Mesenchymal stem cell (in vitro differentiated cells and primary cell): ENCODE data around the gene ISOC2.

ENCODE experiments used
- DNase-seq: peaks from one replicate; pipeline ENCODE4 v3.0.0-alpha.2; 2013
- H2AFZ ChIP-seq: one replicate; pipeline ENCODE4 v1.6.1; 2013; ENCODE audit warnings: low read depth, mild to moderate bottlenecking, control low read depth, inconsistent platforms, low read length, moderate library complexity
- H2AK5ac ChIP-seq: 2 replicates; pipeline ENCODE4 v1.6.1; 2013; ENCODE audit warnings: low read length, moderate library complexity, mild to moderate bottlenecking, inconsistent platforms; ENCODE audit not compliant: severe bottlenecking
- H2BK120ac ChIP-seq: one replicate; pipeline ENCODE4 v1.6.1; 2013; ENCODE audit warnings: low read depth, mild to moderate bottlenecking, inconsistent platforms, low read length, moderate library complexity
- H2BK12ac ChIP-seq, 2 experiments: one replicate each; pipeline ENCODE4 v1.6.1; 2013; ENCODE audit warnings: inconsistent platforms in 2 of 2, low read length in 2 of 2, mild to moderate bottlenecking in 2 of 2, moderate library complexity in 2 of 2, control low read depth in 1 of 2
- H2BK15ac ChIP-seq: one replicate; pipeline ENCODE4 v1.6.1; 2013; ENCODE audit warnings: mild to moderate bottlenecking, low read depth, inconsistent platforms; ENCODE audit not compliant: poor library complexity, severe bottlenecking
- H2BK5ac ChIP-seq: 2 replicates; pipeline ENCODE4 v1.6.1; 2013; ENCODE audit warnings: low read depth, mild to moderate bottlenecking, low read length, control low read depth, inconsistent platforms; ENCODE audit not compliant: poor library complexity, severe bottlenecking
- H3K14ac ChIP-seq, 2 experiments: one replicate each; pipeline ENCODE4 v1.6.1; 2013; ENCODE audit warnings: inconsistent platforms in 2 of 2, low read length in 2 of 2, control low read depth in 1 of 2, mild to moderate bottlenecking in 1 of 2, moderate library complexity in 1 of 2
- H3K18ac ChIP-seq, 2 experiments: one replicate each; pipeline ENCODE4 v1.6.1; 2013; ENCODE audit warnings: inconsistent platforms in 2 of 2, low read length in 2 of 2, control low read depth in 1 of 2, low read depth in 1 of 2, mild to moderate bottlenecking in 1 of 2
- H3K23ac ChIP-seq, 2 experiments: one replicate each; pipeline ENCODE4 v1.6.1; 2013; ENCODE audit warnings: inconsistent platforms in 2 of 2, low read length in 2 of 2, mild to moderate bottlenecking in 2 of 2, moderate library complexity in 2 of 2, control low read depth in 1 of 2
- H3K27ac ChIP-seq: 2 replicates; pipeline ENCODE4 v1.5.1; 2013; ENCODE audit warnings: mild to moderate bottlenecking, moderate library complexity, low read length, control low read depth, inconsistent platforms; ENCODE audit not compliant: poor library complexity, severe bottlenecking
- H3K27me3 ChIP-seq, 2 experiments: 2 replicates each; pipeline versions ENCODE4 v1.6.1 to v1.7.0; 2013; ENCODE audit warnings: low read length in 2 of 2, mild to moderate bottlenecking in 2 of 2, moderate library complexity in 2 of 2, control low read depth in 1 of 2, inconsistent platforms in 1 of 2; ENCODE audit not compliant: control insufficient read depth in 1 of 2, insufficient read depth in 1 of 2
- H3K36me3 ChIP-seq, 2 experiments: 2 replicates each; pipeline versions ENCODE4 v1.6.1 to v1.7.0; 2013; ENCODE audit warnings: low read length in 2 of 2, control low read depth in 1 of 2, inconsistent platforms in 1 of 2, low read depth in 1 of 2, mild to moderate bottlenecking in 1 of 2; ENCODE audit not compliant: insufficient read depth in 2 of 2, control insufficient read depth in 1 of 2
- H3K4ac ChIP-seq, 2 experiments: one replicate each; pipeline ENCODE4 v1.6.1; 2013; ENCODE audit warnings: inconsistent platforms in 2 of 2, low read length in 2 of 2, mild to moderate bottlenecking in 2 of 2, moderate library complexity in 2 of 2, control low read depth in 1 of 2, low read depth in 1 of 2
- H3K4me1 ChIP-seq: 2 replicates; pipeline ENCODE4 v1.6.1; 2013; ENCODE audit warnings: low read depth, low read length, control low read depth; ENCODE audit not compliant: control insufficient read depth, insufficient read depth
- H3K4me2 ChIP-seq: 2 replicates; pipeline ENCODE4 v1.6.1; 2013; ENCODE audit warnings: low read length, mild to moderate bottlenecking, inconsistent platforms; ENCODE audit not compliant: poor library complexity, severe bottlenecking
- H3K4me3 ChIP-seq, 2 experiments: 2 replicates each; pipeline versions ENCODE4 v1.5.1 to v1.7.0; 2013; ENCODE audit warnings: low read length in 2 of 2, mild to moderate bottlenecking in 2 of 2, control low read depth in 1 of 2, low read depth in 1 of 2; ENCODE audit not compliant: insufficient read depth in 1 of 2
- H3K79me1 ChIP-seq: replicated peaks from 2 replicates; pipeline ENCODE4 v1.6.1; 2013; ENCODE audit warnings: mild to moderate bottlenecking, control low read depth, low read length, inconsistent platforms; ENCODE audit not compliant: poor library complexity, severe bottlenecking
- H3K9ac ChIP-seq: 2 replicates; pipeline ENCODE4 v1.7.0; 2013; ENCODE audit warnings: mild to moderate bottlenecking, low read length, moderate library complexity
- H3K9me3 ChIP-seq: 2 replicates; pipeline ENCODE4 v1.7.0; 2013; ENCODE audit warnings: mild to moderate bottlenecking, low read length; ENCODE audit not compliant: control insufficient read depth
- H4K8ac ChIP-seq: one replicate; pipeline ENCODE4 v1.6.1; 2013; ENCODE audit warnings: inconsistent platforms, mild to moderate bottlenecking, low read length, moderate library complexity
- H4K91ac ChIP-seq: one replicate; pipeline ENCODE4 v1.6.1; 2013; ENCODE audit warnings: mild to moderate bottlenecking, low read length, inconsistent platforms
- whole genome bisulfite sequencing: methylation state at CpG from one replicate; pipeline ENCODE4 v1.1.7; 2013; ENCODE audit warnings: mixed read lengths; 5-methylcytosine and 5-hydroxymethylcytosine counted together

ISOC2 gene

GRCh38 chr19:55488986-55489710, 27.7 kb upstream of the ISOC2 start:
- H3K18ac ChIP-seq = peak overlapping the region; percentile 19 to 92
- peaks cover 11% of the 10 kb centered on the region for H3K79me1 ChIP-seq
- DNase-seq = no peak
- no peaks in the 10 kb centered on the region for H3K27me3 ChIP-seq
- peak overlapping the region in 1 of 2 experiments; percentile 41 for H3K23ac ChIP-seq
- peaks cover 71% of the 10 kb centered on the region for H3K4me1 ChIP-seq
- peak overlapping the region in 1 of 2 experiments; percentile 73 for H3K4me3 ChIP-seq
- no peaks in the 10 kb centered on the region for H3K9me3 ChIP-seq
- peak overlapping the region; percentile 46 for H3K4me2 ChIP-seq
- H2BK120ac ChIP-seq = peak overlapping the region; percentile 89
- H4K8ac ChIP-seq = peak overlapping the region; percentile 85
- H3K14ac ChIP-seq = no peak overlapping the region
- H2BK12ac ChIP-seq = peak overlapping the region in 1 of 2 experiments; percentile 80
- no peak overlapping the region for H2AFZ ChIP-seq
- H3K9ac ChIP-seq = peak overlapping the region; percentile 89
- peak overlapping the region; percentile 57 for H4K91ac ChIP-seq
- WGBS = 83% methylated on average over 35 of the region's 36 CpGs
- H3K4ac ChIP-seq = peak overlapping the region in 1 of 2 experiments; percentile 67
- peaks cover 0 to 51% of the 10 kb centered on the region in 2 experiments for H3K36me3 ChIP-seq
- H3K27ac ChIP-seq = no peak overlapping the region
- no peak overlapping the region for H2BK15ac ChIP-seq
- H2AK5ac ChIP-seq = peak overlapping the region; percentile 82
- H2BK5ac ChIP-seq = no peak overlapping the region

GRCh38 chr19:55487924-55488687, 26.7 kb upstream of the ISOC2 start, which contains the start of gene SSC5D:
TSS of gene SSC5D (plus strand) at chr19:55488436. CDS start at chr19:55488590, 154 bp downstream.
- Histone ChIP-seq H3K18ac (peak within 1 kb of the TSS; percentile 88 to 92), H3K79me1 (peaks cover 16% of the 10 kb centered on the region), H3K14ac (peak within 1 kb of the TSS in 1 of 2 experiments; percentile 88), H3K27me3 (no peaks in the 10 kb centered on the region), H4K91ac (peak within 1 kb of the TSS; percentile 95), H2AK5ac (peak within 1 kb of the TSS; percentile 91), H2BK15ac (peak within 1 kb of the TSS; percentile 96), H3K4me2 (peak within 1 kb of the TSS; percentile 67), H3K27ac (peak within 1 kb of the TSS; percentile 95), H2AFZ (no peak within 1 kb of the TSS), H2BK5ac (peak within 1 kb of the TSS; percentile 66), H3K36me3 (peaks cover 3 to 55% of the 10 kb centered on the region in 2 experiments), H3K23ac (peak within 1 kb of the TSS in 1 of 2 experiments; percentile 35), H3K9ac (peak within 1 kb of the TSS; percentile 89), H4K8ac (peak within 1 kb of the TSS; percentile 86), H3K4ac (peak within 1 kb of the TSS; percentile 88 to 89), H2BK12ac (peak within 1 kb of the TSS; percentile 92 to 95), H3K9me3 (no peaks in the 10 kb centered on the region), H3K4me3 (peak within 1 kb of the TSS; percentile 34 to 78), H2BK120ac (peak within 1 kb of the TSS; percentile 89), H3K4me1 (peaks cover 72% of the 10 kb centered on the region)
- DNase-seq = no peak
- 2% methylated on average over 9 of the region's 21 CpGs for WGBS

DNA sequence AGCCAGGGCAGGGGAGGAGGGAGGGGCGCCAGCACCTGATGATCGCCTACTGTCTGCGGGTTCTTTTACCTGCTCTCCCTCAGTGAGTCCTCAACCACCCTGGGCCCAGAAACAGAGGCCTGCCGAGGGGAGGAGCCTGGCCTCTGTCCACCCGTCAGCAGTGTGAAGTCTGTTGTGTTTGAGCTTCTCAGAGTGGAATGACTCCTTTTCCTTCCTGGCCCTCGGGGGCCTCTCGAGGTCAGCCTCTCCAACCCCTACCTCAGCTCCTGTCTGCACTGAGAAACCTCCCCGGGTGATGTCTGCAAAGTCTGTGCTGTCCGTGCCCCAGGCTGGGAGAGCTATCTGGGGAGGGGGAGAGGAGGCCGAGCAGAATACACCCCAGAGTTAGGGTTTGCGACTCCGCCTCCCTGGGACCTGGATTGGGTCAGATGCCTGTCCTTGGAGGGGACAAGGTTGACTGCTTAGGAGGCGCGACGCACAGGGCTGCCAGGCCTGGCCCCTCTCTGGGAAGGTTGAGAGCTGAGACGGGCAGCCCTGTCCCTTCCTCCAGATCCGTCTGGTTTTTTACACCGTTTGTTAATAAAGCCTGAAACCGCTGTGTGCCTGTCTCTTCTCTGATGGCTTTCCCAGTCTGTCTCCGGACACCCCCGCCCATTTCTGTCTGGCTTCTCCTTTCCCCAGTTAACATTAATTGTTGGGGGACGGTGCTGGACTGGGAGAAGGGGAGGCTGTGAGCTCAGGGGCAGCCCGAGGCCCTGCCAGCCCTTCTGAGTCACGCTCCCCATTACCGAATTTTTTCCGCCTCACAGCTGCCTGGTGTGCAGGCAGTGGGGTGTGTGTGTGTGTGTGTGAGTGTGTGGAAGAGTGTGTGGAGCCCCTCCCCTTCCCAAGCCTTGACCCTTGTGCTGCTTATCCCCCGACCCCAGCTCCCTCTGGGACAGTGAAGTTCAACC, 25.8 kb upstream of the ISOC2 start:
- H3K9me3 ChIP-seq = no peaks in the 10 kb centered on the region
- H3K14ac ChIP-seq = peak overlapping the region in 1 of 2 experiments; percentile 64
- peak overlapping the region; percentile 95 for H3K27ac ChIP-seq
- H3K23ac ChIP-seq = peak overlapping the region in 1 of 2 experiments; percentile 35
- peak overlapping the region; percentile 88 to 89 for H3K4ac ChIP-seq
- H2AFZ ChIP-seq = no peak overlapping the region
- peaks cover 72% of the 10 kb centered on the region for H3K4me1 ChIP-seq
- H2AK5ac ChIP-seq = peak overlapping the region; percentile 87
- H2BK120ac ChIP-seq = peak overlapping the region; percentile 98
- H3K9ac ChIP-seq = peak overlapping the region; percentile 86
- H4K91ac ChIP-seq = peak overlapping the region; percentile 95
- H2BK15ac ChIP-seq = peak overlapping the region; percentile 96
- peaks cover 19% of the 10 kb centered on the region for H3K79me1 ChIP-seq
- peaks cover 6 to 62% of the 10 kb centered on the region in 2 experiments for H3K36me3 ChIP-seq
- peak overlapping the region; percentile 32 to 78 for H3K4me3 ChIP-seq
- peak overlapping the region; percentile 86 for H4K8ac ChIP-seq
- H3K27me3 ChIP-seq = no peaks in the 10 kb centered on the region
- peak overlapping the region; percentile 88 to 91 for H3K18ac ChIP-seq
- DNase-seq = peak; percentile 99
- 3% methylated on average over 17 of the region's 27 CpGs for WGBS
- H2BK5ac ChIP-seq = peak overlapping the region; percentile 66
- H2BK12ac ChIP-seq = peak overlapping the region; percentile 92 to 95
- peak overlapping the region; percentile 64 for H3K4me2 ChIP-seq
